ENCODE results near the gene PPP1CB.

Gene PPP1CB

DNA sequence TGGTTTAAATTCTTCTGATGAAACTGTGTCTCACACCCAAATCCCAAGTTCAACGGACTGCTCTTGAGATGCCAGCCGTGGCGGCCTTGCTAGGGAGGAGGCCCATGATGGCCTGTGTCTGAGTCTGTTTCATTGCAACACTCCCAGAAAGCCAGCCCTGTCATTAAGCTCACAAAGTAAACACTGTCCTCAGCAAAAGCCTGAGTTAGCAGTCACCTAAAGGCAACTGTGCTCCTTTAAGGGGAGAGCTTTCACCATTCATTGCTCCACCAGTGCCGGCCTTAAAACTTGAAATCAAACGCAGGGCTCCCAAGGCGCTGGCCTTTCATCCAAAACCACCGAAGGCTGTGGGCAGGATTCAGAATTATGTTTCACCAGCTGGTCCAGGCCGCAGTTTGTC, 42.5 kb upstream of the PPP1CB start:
- CTCF ChIA-PET, result interaction anchor here (0.9 to 1.3 kb wide), 2 partner anchors 8 to 45 kb away, joined by 3 to 4 read pairs; no protein-coding TSS in a partner anchor
- no peak for TF ChIP-seq CTCF (IDR thresholded peaks at IDR 0.05; ENCODE audit: insufficient read depth, low read length, missing control alignments)
- POLR2A ChIA-PET, result no interaction called here
- no peak overlapping the region for H3K4me3 ChIP-seq (ENCODE audit: low read depth, low read length)
- no peak for DNase-seq (ENCODE audit: low read depth, low spot score)

- no peak for TF ChIP-seq CTCF (IDR thresholded peaks at IDR 0.05; ENCODE audit: insufficient read depth, low read length, missing control alignments)
- no peak for DNase-seq (ENCODE audit: low read depth, low spot score)
- H3K4me3 ChIP-seq (ENCODE audit: low read depth, low read length), result no peak overlapping the region
- ChIA-PET CTCF (no interaction called here), POLR2A (no interaction called here)
These were observed 41.1 kb upstream of the PPP1CB start for GRCh38 chr2:28710545-28710944.

DNA sequence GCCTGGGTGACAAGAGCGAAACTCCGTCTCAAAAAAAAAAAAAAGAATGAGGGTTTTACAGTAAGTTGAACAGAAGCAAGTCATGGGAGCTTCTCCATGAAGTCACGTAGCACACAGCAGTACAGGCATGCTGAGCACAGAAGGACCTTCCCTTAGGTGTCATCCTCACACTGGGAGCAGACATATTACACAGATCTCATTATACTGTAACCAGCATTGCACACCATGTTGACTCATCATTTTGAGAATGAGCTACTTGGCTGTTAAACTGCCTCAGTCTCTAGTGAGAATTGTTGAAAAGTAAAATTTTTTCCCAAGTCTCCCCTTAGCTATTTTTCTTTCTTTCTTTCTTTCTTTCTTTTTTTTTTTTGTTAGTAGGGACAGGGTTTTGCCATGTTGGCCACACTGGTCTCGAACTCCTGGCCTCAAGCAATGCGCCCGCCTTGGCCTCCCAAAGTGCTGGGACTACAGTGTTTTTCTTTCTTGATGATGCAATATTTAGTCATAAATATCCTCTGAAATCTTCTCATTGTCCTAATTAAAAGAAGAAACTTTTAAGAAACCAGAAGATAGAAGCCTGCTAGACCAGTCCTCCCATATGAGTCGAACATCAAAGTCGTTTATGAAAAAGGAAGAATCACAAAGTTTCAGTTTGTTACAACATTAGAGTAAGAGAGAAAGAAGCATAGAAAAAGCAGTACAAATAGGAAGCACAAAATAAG, 37.9 kb upstream of the PPP1CB start:
- no peak for DNase-seq (ENCODE audit: low read depth, low spot score)
- TF ChIP-seq CTCF (IDR thresholded peaks at IDR 0.05; ENCODE audit: insufficient read depth, low read length, missing control alignments), result no peak
- ChIA-PET CTCF (interaction anchor here (0.7 to 1.1 kb wide), 3 partner anchors 78 to 147 kb away, joined by 3 to 4 read pairs (median 3); no protein-coding TSS in a partner anchor), POLR2A (interaction anchor here (0.6 to 0.8 kb wide), 2 partner anchors 130 to 1402 kb away, joined by 3 to 5 read pairs; no protein-coding TSS in a partner anchor)
- H3K4me3 ChIP-seq (ENCODE audit: low read depth, low read length), result no peak overlapping the region

DNA sequence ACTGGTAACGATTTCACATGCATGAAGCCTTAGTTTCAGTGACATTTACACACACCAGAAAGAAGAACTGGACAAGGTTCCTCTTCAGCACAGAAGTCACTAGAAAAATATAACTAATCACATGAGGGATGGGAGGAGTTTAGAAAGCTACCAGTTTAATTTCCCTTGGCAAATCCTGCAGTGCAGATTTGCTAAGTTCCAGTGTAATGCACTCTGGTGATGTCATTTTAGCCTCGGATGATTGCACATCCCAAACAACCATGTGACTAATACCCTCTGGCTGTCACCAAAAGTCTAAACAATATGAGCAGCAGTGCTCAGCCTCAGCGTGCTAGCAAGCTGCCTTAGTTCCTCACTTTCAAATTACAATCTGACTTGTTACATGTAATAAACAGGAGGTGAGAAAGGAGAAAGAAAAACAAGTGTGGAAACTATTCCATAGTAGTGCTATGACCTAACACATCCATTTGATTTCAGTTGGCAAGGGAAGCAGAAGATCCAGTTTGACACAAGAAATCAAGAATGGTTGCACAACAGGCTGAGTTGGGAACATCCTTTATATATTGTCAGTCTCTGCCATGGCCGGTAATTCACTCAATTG, 35.3 kb upstream of the PPP1CB start:
- no peak overlapping the region for H3K4me3 ChIP-seq (ENCODE audit: low read depth, low read length)
- no peak for TF ChIP-seq CTCF (IDR thresholded peaks at IDR 0.05; ENCODE audit: insufficient read depth, low read length, missing control alignments)
- ChIA-PET POLR2A (interaction anchor here (0.5 to 0.7 kb wide), 2 partner anchors 33 to 129 kb away, joined by 3 to 5 read pairs; no protein-coding TSS in a partner anchor), CTCF (interaction anchor here (1.5 to 2.2 kb wide), 2 partner anchors 7 to 122 kb away, joined by 4 to 8 read pairs; no protein-coding TSS in a partner anchor)
- DNase-seq (ENCODE audit: low read depth, low spot score), result peak; percentile 68

GRCh38 chr2:28717339-28717758, 34.3 kb upstream of the PPP1CB start:
- ChIA-PET CTCF (interaction anchor here (0.9 to 2.2 kb wide), 4 partner anchors 8 to 1034 kb away, joined by 3 to 8 read pairs (median 4); no protein-coding TSS in a partner anchor), POLR2A (no interaction called here)
- DNase-seq (ENCODE audit: low read depth, low spot score), result no peak
- H3K4me3 ChIP-seq (ENCODE audit: low read depth, low read length), result no peak overlapping the region
- no peak for TF ChIP-seq CTCF (IDR thresholded peaks at IDR 0.05; ENCODE audit: insufficient read depth, low read length, missing control alignments)

DNA sequence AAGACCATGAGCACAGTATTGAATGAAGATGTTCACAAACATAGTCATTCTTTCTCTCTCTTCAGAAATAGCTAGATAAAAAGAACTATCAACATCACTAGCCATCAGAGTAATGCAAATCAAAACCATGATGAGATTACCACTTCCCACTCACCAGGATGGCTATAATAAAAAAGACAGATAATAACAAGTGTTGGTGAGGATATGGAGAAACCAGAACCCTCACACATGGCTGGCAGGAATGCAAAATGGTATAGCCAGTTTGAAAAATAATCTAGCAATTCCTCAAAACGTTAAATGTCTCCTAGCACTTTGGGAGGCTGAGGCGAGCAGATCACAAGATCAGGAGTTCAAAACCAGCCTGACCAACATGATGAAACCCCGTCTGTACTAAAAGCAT, 31.3 kb upstream of the PPP1CB start:
- no peak for DNase-seq (ENCODE audit: low read depth, low spot score)
- ChIA-PET CTCF (interaction anchor here (1.0 to 1.5 kb wide), 3 partner anchors 16 to 125 kb away, joined by 3 to 4 read pairs (median 3); no protein-coding TSS in a partner anchor), POLR2A (no interaction called here)
- no peak overlapping the region for H3K4me3 ChIP-seq (ENCODE audit: low read depth, low read length)
- no peak for TF ChIP-seq CTCF (IDR thresholded peaks at IDR 0.05; ENCODE audit: insufficient read depth, low read length, missing control alignments)

Data from AG04449 (cell line).